GDM1 (cell line): ENCODE data around the gene GNL1.
"Not testable (repeated sequence)": the region's sequence is repeated elsewhere in the genome, so short reads cannot be mapped to it uniquely, and the experiment has no call there.

Experiments used
- DNase-seq: peaks from one replicate; lab custom pipeline; 2025; lab: John Stamatoyannopoulos, UW

The GNL1 gene

GRCh38 chr6:30495993-30496392 is 60.3 kb downstream of the GNL1 start:
- no peak for DNase-seq

GRCh38 chr6:30495060-30495459 is 61.2 kb downstream of the GNL1 start:
- DNase-seq: not testable (repeated sequence)

GRCh38 chr6:30494291-30494861 is 61.9 kb downstream of the GNL1 start:
- DNase-seq: no peak

GRCh38 chr6:30493643-30494250 is 62.5 kb downstream of the GNL1 start:
- no peak for DNase-seq

- DNase-seq: no peak
Observed at GRCh38 chr6:30491991-30492952, 64.0 kb downstream of the GNL1 start.
